ENCODE data around the gene SHQ1.
"Not testable (repeated sequence)": the region's sequence is repeated elsewhere in the genome, so short reads cannot be mapped to it uniquely, and the experiment has no call there.

SHQ1 gene

GRCh38 chr3:72739531-72740466, 108.4 kb downstream of the SHQ1 start:
- H3K27ac ChIP-seq = no peak overlapping the region
- no peak for DNase-seq (ENCODE audit: low spot score)
- ChIA-PET CTCF (no interaction called here), POLR2A (ENCODE audit: low non-redundant PET) (no interaction called here)
- TF ChIP-seq CTCF (conservative IDR thresholded peaks at IDR 0.05; ENCODE audit: low read depth) = no peak

- CTCF ChIA-PET = no interaction called here
- no peak overlapping the region for H3K27ac ChIP-seq
- no peak for TF ChIP-seq CTCF (conservative IDR thresholded peaks at IDR 0.05; ENCODE audit: low read depth)
- POLR2A ChIA-PET (ENCODE audit: low non-redundant PET) = no interaction called here
- DNase-seq (ENCODE audit: low spot score) = peak; percentile 57
These were observed 109.3 kb downstream of the SHQ1 start for GRCh38 chr3:72738752-72739530.

GRCh38 chr3:72735072-72735471, 113.2 kb downstream of the SHQ1 start:
- H3K27ac ChIP-seq; CTCF ChIA-PET; POLR2A ChIA-PET (ENCODE audit: low non-redundant PET); DNase-seq (ENCODE audit: low spot score): not testable (repeated sequence)

GRCh38 chr3:72733676-72734075, 114.6 kb downstream of the SHQ1 start:
- ChIA-PET POLR2A (ENCODE audit: low non-redundant PET) (no interaction called here), CTCF (no interaction called here)
- no peak overlapping the region for H3K27ac ChIP-seq
- no peak for TF ChIP-seq CTCF (conservative IDR thresholded peaks at IDR 0.05; ENCODE audit: low read depth)
- no peak for DNase-seq (ENCODE audit: low spot score)

- H3K27ac ChIP-seq; DNase-seq (ENCODE audit: low spot score); CTCF ChIA-PET; POLR2A ChIA-PET (ENCODE audit: low non-redundant PET): not testable (repeated sequence)
These were observed 115.4 kb downstream of the SHQ1 start for GRCh38 chr3:72732666-72733345.

GRCh38 chr3:72728958-72729467, 119.2 kb downstream of the SHQ1 start:
- TF ChIP-seq CTCF (conservative IDR thresholded peaks at IDR 0.05; ENCODE audit: low read depth) = no peak
- ChIA-PET CTCF (interaction anchor here (0.5 kb wide), 1 partner anchor 773 kb away, joined by 3 read pairs; no protein-coding TSS in a partner anchor), POLR2A (ENCODE audit: low non-redundant PET) (interaction anchor here (0.5 to 0.7 kb wide), 2 partner anchors 22 to 122 kb away, joined by 3 read pairs; no protein-coding TSS in a partner anchor)
- peak; percentile 45 for DNase-seq (ENCODE audit: low spot score)
- no peak overlapping the region for H3K27ac ChIP-seq

- ChIA-PET CTCF (interaction anchor here (0.5 kb wide), 1 partner anchor 772 kb away, joined by 3 read pairs; no protein-coding TSS in a partner anchor), POLR2A (ENCODE audit: low non-redundant PET) (interaction anchor here (0.7 kb wide), 1 partner anchor 23 kb away, joined by 3 read pairs; no protein-coding TSS in a partner anchor)
- no peak for DNase-seq (ENCODE audit: low spot score)
- no peak overlapping the region for H3K27ac ChIP-seq
- TF ChIP-seq CTCF (conservative IDR thresholded peaks at IDR 0.05; ENCODE audit: low read depth) = no peak
These were observed 119.8 kb downstream of the SHQ1 start for GRCh38 chr3:72728329-72728889.

Measured in RWPE1 (cell line).